ENCODE results near the gene CATSPERZ.

GRCh38 chr11:64306563-64306875 lies 6.4 kb downstream of the CATSPERZ start:
- TF ChIP-seq CTCF (conservative IDR thresholded peaks at IDR 0.05) (no peak), EZH2 (IDR thresholded peaks at IDR 0.05; ENCODE audit: low read depth) (no peak)
